Motor neuron (in vitro differentiated cells): ENCODE results near the gene KANTR. TPM values are rescaled to one million over a fixed set of nuclear protein-coding genes. Genes with fewer than 3 reads are reported as not detected.

Source experiments
- ATAC-seq, 8 experiments: fragments of 200-7000 bp; cut with Tn5 transposase; replicated peaks in 6 of 8; 2 replicates each; pipeline ENCODE4 v1.8.0; 2021; ENCODE audit warnings: mild to moderate bottlenecking in 8 of 8, moderate library complexity in 8 of 8
- H3K27ac ChIP-seq, 2 donors: fragments of 250-450 bp; sonication (Bioruptor Pico); 2 replicates each; pipeline ENCODE4 v1.9.0; 2021; ENCODE audit warnings: antibody characterized with exemption in 2 of 2, mild to moderate bottlenecking in 2 of 2, moderate library complexity in 1 of 2
- H3K4me1 ChIP-seq, 2 donors: fragments of 250-450 bp; sonication (Bioruptor Pico); replicated peaks in 1 of 2; 2 replicates each; pipeline ENCODE4 v1.6.1; 2021; ENCODE audit warnings: antibody characterized with exemption in 2 of 2, mild to moderate bottlenecking in 2 of 2, moderate library complexity in 1 of 2
- H3K4me3 ChIP-seq, 5 donors: fragments of 250-450 bp; sonication (Bioruptor Pico); 2 replicates each; pipeline ENCODE4 v1.9.0; 2021; ENCODE audit warnings: antibody characterized with exemption in 5 of 5, mild to moderate bottlenecking in 5 of 5, moderate library complexity in 4 of 5
- WGBS, 10 experiments: fragments of 450-650 bp; shearing (Covaris generic); methylation state at CpG; one replicate each; pipeline ENCODE4 v1.0.0; 2022; 5-methylcytosine and 5-hydroxymethylcytosine counted together
- in situ Hi-C, 9 experiments: fragments of 400-800 bp; cut with MboI; loops; one replicate each; pipeline ENCODE4 v1.15.0; 2021; ENCODE audit warnings: low sequenced_read_pairs in 9 of 9, low pct_unique_long_range_greater_than_20kb in 2 of 9; ENCODE audit not compliant: unreplicated experiment in 9 of 9
- total RNA-seq, 8 experiments: library from RNA; unstranded; fragments of 300-600 nt; gene quantifications; 2 replicates each; pipeline versions ENCODE4 v1.2.3 to v1.2.4, GENCODE V29; 2022

KANTR gene
- total RNA-seq, 8 experiments from 2014 or later: 7.0 to 26.9 (median 18.3) TPM

DNA sequence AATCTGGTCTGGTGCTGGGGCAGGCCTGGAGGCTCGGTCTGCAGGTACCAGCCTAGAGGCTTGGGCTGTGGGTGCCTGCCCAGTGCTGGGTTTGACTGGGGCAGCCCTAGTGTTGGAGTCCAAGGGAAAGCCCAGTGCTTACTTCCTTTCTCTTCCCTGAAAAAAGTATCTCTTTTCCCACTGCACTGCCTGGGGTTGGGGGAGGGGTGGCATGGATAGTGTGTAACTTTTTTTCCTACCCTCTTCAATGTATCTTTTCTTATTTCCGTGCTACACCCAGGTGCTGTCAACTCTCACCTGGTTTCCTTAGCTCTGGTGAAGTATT is 21.6 kb downstream of the KANTR start:
- no peak overlapping the region for H3K4me3 ChIP-seq
- H3K27ac ChIP-seq: no peak overlapping the region
- no peak for ATAC-seq
- 33 to 83% (median 54%) methylated on average over 1 to 2 of the region's 2 CpGs; no CpG with 5 or more reads in 7 of the 10 experiments for WGBS, 10 experiments
- in situ Hi-C loops: no loop called here
- H3K4me1 ChIP-seq: no peaks in the 10 kb centered on the region

DNA sequence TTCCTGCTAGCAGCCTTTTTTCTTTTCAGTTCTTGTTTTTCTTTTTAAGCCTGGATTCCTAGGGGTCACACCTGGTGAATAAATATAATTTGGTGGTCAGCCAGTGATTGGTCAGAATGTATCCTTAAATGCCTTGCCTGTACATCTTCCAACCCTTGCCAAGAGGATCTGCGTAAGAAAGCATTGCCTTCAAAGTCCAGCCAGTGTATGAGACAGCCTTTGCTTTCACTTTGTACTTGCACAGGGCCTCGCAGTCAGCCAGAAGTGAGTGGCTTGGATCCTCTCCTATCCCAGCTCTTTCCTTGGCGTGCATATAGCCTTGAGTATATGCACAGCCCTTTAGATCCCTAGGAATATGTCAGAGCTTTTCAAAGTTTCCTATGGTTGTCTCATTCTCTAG is 22.2 kb downstream of the KANTR start:
- Histone ChIP-seq H3K4me3 (no peak overlapping the region), H3K4me1 (no peaks in the 10 kb centered on the region), H3K27ac (no peak overlapping the region)
- ATAC-seq: no peak
- in situ Hi-C loops: no loop called here
- 40 to 100% (median 71%) methylated on average over 1 to 3 of the region's 3 CpGs; no CpG with 5 or more reads in 7 of the 10 experiments for WGBS, 10 experiments

DNA sequence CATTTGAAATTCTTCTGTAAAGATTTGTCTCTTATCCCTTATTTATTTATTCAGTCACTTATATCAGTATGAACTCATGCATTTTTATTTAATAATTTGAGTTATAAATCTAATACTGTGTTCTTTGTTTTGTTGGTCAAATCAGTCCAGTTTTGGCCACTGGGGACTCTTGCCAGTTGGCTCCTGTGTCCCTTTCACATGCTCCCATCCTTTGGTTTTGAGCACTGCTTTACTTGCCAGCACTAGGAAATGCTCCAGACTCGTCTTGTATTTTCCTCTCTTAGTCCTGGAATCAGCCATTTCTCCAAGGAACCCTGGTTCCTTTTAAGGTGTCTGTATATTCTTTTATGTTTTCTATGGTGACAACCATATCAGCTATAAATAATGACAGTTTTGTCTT is 28.1 kb downstream of the KANTR start:
- no peak for ATAC-seq

DNA sequence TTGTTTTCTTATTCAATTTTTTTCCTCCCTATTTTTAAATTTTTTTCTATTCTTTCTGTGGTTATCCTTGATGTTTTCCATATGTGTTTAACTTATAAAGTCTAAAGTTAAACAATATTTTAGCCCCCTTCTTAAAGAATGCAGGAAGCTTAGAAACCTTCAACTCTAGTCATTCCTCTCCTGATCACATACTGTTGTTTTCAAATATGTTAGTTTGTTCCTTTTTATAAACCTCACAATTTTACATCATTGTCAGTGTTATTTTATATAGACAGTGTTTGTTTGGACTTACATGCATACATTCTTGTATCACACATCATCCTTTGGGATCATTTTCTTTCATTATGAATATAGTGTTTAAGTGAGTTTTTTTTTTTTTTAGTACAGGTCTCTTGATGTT is 31.6 kb downstream of the KANTR start:
- ATAC-seq: no peak
- in situ Hi-C loops: no loop called here
- no peak overlapping the region for H3K27ac ChIP-seq

More for the DNA sequence above, 28.1 kb downstream of the KANTR start:
- H3K4me3 ChIP-seq: no peak overlapping the region
- WGBS, 10 experiments: 8 to 67% methylated on average over 1 of the region's 1 CpG; no CpG with 5 or more reads in 8 of the 10 experiments
- no peak overlapping the region for H3K27ac ChIP-seq
- in situ Hi-C loops: no loop called here
- H3K4me1 ChIP-seq: no peaks in the 10 kb centered on the region

DNA sequence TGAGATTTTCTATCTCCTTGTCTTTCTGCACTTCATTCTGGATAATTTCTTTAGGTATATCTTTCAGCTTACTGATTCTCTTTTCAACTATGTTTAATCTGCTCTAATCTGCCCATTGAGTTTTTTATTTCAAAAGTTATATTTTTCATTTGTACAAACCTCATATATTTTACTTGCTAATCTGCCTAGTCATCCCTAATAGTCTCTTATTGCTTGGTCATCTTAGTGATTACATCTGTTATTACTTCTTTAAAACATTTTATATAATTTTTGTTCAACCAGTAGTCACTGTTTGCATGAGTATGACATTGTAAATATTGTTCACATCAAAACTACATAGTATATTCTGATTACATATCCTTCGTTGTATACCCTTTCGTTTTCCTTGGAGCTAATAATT is 32.4 kb downstream of the KANTR start:
- Histone ChIP-seq H3K4me1 (no peaks in the 10 kb centered on the region), H3K27ac (no peak overlapping the region), H3K4me3 (no peak overlapping the region)
- in situ Hi-C loops: no loop called here
- WGBS, 10 experiments: 52 to 100% (median 94%) methylated on average over 2 of the region's 2 CpGs; no CpG with 5 or more reads in 1 of the 10 experiments
- no peak for ATAC-seq

More for the DNA sequence above, 31.6 kb downstream of the KANTR start:
- H3K4me3 ChIP-seq: no peak overlapping the region
- H3K4me1 ChIP-seq: no peaks in the 10 kb centered on the region

DNA sequence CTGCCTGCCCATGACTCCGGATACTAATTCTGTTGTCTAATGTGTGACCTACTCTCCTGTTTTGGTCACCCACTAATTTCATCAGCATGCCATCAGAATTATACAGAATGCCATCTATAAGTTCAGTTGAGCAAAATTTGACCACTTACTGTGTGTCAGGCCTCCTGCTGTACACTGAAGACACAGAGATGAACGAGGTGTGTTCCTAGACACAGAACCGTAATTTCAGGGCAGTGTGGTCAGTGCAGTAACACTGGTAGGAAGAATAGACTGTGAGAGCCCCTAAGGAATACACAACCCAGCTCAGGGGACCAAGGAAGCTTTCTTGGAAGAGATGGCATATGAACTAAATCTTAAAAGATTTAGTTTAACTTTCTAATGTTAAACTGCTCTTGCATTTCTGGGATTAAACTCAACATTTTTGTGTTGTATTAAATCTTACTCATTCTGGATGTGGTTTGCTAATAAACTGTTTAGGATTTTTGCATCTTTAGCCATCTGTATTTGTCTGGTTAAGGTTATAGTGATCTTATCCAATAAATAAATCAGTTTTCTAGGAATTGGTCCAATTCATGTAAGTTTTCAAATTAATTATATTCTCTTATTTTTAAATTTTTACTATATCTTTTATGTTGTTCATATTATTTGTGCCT is 34.3 kb downstream of the KANTR start:
- H3K27ac ChIP-seq: no peak overlapping the region
- no peaks in the 10 kb centered on the region for H3K4me1 ChIP-seq
- ATAC-seq: no peak
- in situ Hi-C loops: no loop called here
- no peak overlapping the region for H3K4me3 ChIP-seq
- WGBS, 10 experiments: 0 to 75% (median 14%) methylated on average over 1 to 3 of the region's 3 CpGs; no CpG with 5 or more reads in 7 of the 10 experiments

DNA sequence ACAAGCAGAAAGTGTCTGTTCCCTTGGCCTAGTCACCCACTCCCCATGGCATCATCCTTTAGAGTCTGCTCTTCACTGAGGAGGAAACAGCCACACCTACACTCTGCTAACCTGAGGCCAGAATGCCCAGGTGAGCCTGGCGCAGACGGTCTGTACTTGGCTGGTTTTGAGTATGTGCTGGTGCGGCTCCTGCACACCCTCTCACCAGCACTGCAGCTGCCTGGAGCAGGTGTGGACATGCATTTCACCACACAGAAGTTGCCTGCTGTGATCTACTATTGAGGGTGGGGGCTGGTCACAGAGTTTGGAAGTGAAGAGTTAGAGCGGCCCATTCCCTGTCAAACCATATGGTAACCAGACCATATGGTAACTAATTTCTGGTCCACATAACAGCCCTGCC is 39.5 kb downstream of the KANTR start:
- 20 to 56% methylated on average over 1 to 3 of the region's 4 CpGs; no CpG with 5 or more reads in 8 of the 10 experiments for WGBS, 10 experiments
- Histone ChIP-seq H3K4me3 (no peak overlapping the region), H3K27ac (no peak overlapping the region), H3K4me1 (no peaks in the 10 kb centered on the region)
- ATAC-seq: no peak
- in situ Hi-C loops: no loop called here

DNA sequence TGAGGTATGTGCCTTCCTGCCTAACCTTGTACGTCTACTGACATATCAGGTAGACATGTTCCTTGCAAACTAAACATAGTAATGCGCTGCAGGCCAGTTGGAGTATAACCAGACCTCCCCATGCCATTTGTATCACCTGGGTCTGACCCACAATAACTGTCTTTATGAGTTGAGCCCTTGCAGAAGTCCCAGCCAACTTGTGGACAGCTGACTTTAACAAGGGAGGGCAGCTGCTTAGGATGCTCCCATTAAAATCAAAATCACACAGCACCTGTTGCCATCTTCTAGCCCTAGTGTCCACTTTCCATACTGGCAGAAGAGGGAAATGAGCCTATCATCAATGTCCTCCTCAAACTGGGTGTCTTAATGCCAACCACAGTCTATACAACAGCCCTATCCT is 41.6 kb downstream of the KANTR start:
- no peak for ATAC-seq
- in situ Hi-C loops: no loop called here
- 35 to 100% (median 100%) methylated on average over 1 to 2 of the region's 2 CpGs; no CpG with 5 or more reads in 7 of the 10 experiments for WGBS, 10 experiments
- Histone ChIP-seq H3K4me1 (no peaks in the 10 kb centered on the region), H3K4me3 (no peak overlapping the region), H3K27ac (no peak overlapping the region)

DNA sequence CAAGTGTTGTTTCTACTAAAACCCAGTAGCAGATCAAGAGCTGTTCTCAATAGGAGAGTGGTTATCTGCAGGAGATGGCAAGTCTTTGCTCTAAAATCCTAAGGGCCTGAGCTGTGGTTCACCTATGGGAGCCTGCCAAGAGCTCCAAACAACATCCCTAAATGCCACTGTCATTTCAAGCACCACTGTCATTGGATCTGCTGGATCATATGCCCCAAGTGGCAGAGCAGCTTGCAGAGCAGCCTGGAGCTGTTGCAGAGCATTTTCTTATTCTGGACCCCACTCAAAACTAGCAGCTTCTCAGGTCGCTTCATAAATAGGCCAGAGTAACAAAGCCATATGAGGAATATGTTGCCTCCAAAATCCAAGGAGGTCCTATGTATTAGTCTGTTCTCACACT is 59.6 kb downstream of the KANTR start:
- 33% methylated on average over 1 of the region's 1 CpG; no CpG with 5 or more reads in 9 of the 10 experiments for WGBS, 10 experiments
- Histone ChIP-seq H3K4me1 (no peaks in the 10 kb centered on the region), H3K4me3 (no peak overlapping the region), H3K27ac (no peak overlapping the region)
- in situ Hi-C loops: no loop called here
- ATAC-seq: no peak

DNA sequence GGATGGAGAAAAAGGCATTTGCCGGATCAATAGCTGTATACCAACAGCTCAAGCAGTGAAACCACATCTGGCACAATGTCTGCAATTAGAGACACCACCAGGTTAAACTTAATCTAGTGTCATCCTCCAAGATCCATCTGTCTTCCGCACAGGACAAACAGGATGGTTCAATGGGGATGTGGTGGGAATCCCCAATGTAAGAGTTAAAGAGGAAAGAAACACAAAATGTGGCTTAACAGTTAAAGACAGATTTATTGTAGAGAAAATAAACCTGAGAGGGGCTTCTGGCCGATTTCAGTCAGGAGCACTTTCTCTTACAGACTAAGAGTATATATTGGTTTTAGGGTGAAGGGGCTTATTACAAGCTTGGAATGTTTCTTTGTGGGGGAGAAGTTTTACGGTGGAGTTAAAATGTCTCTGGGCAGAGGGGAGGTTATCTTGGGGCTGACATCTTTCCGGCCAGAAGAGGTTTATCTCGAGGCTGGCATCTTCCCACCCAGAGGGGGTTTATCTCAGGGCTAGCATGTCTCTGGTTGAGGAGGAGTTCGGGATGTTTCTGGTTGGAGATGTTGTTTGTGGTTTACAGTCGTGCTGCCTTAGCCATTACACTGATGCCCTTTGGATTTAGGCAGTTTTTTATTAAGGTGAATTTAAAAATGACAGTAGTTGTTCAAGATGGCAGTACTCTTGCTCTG is 61.7 kb downstream of the KANTR start:
- Histone ChIP-seq H3K4me1 (no peaks in the 10 kb centered on the region), H3K4me3 (no peak overlapping the region), H3K27ac (no peak overlapping the region)
- WGBS, 10 experiments: 40 to 100% (median 90%) methylated on average over 1 to 4 of the region's 8 CpGs; no CpG with 5 or more reads in 5 of the 10 experiments
- in situ Hi-C loops: no loop called here
- no peak for ATAC-seq

DNA sequence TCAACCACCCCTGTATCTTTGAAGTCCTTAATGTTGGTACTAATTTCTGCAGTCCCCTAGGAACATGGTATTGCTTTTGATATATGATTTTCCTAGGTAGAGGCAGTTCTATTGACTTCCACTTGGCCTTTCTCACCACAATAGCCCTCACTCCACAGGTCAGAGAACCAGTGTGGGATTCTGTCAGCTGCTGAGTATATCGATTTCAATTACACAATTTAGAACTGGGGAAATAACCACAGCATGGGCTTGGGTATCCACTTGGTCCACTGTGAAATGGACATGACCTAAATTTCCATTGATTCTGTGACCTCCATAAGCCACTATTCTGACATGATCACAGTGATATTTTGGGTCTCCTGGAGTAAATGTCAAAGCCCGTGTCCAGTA is 62.3 kb downstream of the KANTR start:
- Histone ChIP-seq H3K4me3 (no peak overlapping the region), H3K4me1 (no peaks in the 10 kb centered on the region), H3K27ac (no peak overlapping the region)
- no peak for ATAC-seq
- 80 to 100% methylated on average over 1 of the region's 2 CpGs; no CpG with 5 or more reads in 8 of the 10 experiments for WGBS, 10 experiments
- in situ Hi-C loops: no loop called here

DNA sequence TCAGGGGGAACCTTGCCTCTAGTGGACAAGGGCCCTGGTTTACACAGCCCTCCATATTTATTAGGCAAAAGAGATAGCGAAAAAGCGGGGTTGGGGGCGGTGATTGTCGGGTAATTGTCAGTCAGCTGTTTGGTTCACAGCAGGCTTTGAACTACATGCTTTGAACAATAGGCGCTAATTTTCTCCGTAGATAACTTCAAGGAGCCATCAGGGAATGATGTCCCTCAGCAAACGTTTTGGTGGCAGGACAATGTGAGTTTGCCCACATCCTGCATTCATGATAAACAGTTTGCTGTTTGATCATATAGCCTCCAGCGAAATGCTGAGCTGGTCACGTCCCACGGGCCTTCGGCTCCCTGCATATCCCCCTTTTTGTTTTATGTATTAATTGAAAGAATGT is 65.2 kb downstream of the KANTR start:
- Histone ChIP-seq H3K4me1 (no peaks in the 10 kb centered on the region), H3K27ac (no peak overlapping the region), H3K4me3 (no peak overlapping the region)
- WGBS, 10 experiments: 61 to 91% (median 81%) methylated on average over 3 to 8 of the region's 11 CpGs; no CpG with 5 or more reads in 7 of the 10 experiments
- in situ Hi-C loops: no loop called here
- no peak for ATAC-seq

DNA sequence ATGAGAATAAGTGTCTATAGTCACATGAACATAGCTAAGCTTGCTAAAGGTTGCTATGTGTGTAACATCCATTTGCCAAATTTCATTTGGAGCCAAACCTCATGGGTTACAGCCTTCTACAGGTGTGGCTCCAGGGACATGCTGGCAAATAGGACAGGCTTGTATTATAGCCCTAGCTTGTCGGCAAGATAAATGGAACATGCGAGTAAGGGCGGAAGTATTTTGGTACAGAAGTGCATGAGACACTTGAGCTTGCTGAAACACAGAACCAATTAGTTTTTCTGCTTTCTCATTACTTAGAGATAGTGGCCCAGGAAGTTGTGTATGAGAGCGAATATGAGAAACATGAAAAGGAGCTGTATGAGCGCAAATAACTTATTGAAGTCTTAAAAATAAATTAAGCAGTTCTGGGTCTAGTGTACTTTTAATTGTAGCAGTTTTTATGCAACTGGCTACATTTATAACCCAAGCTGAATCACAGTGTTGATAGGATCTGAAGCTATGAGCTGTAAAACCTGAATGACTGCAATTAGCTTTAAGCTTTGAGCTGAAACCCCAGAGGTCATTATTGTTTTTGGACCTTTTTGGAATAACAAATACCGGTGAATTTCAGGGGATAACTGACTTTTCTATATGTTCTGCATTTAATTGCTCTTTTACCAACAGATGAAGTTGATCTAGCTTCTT is 66.5 kb downstream of the KANTR start:
- Histone ChIP-seq H3K4me3 (no peak overlapping the region), H3K4me1 (no peaks in the 10 kb centered on the region), H3K27ac (no peak overlapping the region)
- ATAC-seq: no peak
- 67 to 100% (median 87%) methylated on average over 1 to 6 of the region's 6 CpGs; no CpG with 5 or more reads in 5 of the 10 experiments for WGBS, 10 experiments
- in situ Hi-C loops: no loop called here
